K562 (cell line): Measurements from ENCODE around the gene SLC43A2. TPM values are rescaled to one million over a fixed set of nuclear protein-coding genes. Genes with fewer than 3 reads are reported as not detected.

Source experiments
- ARHGAP35 ChIP-seq: fragments of 450-650 bp; IDR thresholded peaks from 2 replicates; pipeline ENCODE4 v1.6.1; 2018; ENCODE audit not compliant: partially characterized antibody
- ATF3 ChIP-seq, 2 experiments: fragments of 450-650 bp in 1 of 2; sonication (generic) in 1 of 2; formaldehyde crosslinking in 1 of 2; IDR thresholded peaks in 1 of 2; conservative IDR thresholded peaks in 1 of 2; 2 replicates each; pipeline versions ENCODE4 v1.6.1 to v1.8.1; 2016 to 2023; ENCODE audit warnings: mild to moderate bottlenecking in 2 of 2, moderate library complexity in 2 of 2, inconsistent platforms in 1 of 2, missing genetic modification reagents in 1 of 2
- BCOR ChIP-seq: fragments of 450-650 bp; IDR thresholded peaks from 2 replicates; pipeline ENCODE4 v1.6.1; 2016
- BRF1 ChIP-seq: IDR thresholded peaks from 3 replicates; pipeline ENCODE4 v1.6.1; 2011; ENCODE audit warnings: borderline replicate concordance, mild to moderate bottlenecking; ENCODE audit not compliant: insufficient read length; ENCODE audit errors: extremely low read depth
- CBFA2T3 ChIP-seq: fragments of 450-650 bp; IDR thresholded peaks from 2 replicates; pipeline ENCODE4 v1.6.1; 2017
- CBX5 ChIP-seq: IDR thresholded peaks from 2 replicates; pipeline ENCODE4 v1.6.1; 2014; ENCODE audit warnings: low read depth, borderline replicate concordance
- HDAC6 ChIP-seq: IDR thresholded peaks from 2 replicates; pipeline ENCODE4 v1.6.1; 2012; ENCODE audit warnings: low read depth, mild to moderate bottlenecking, control low read depth, inconsistent platforms, low read length, moderate library complexity
- HIVEP1 ChIP-seq: fragments of 250-450 bp; sonication (Bioruptor Pico); IDR thresholded peaks from 2 replicates; pipeline ENCODE4 v1.4.0; 2020; ENCODE audit warnings: mild to moderate bottlenecking
- HOXB6 ChIP-seq: fragments of 250-450 bp; sonication (Bioruptor Pico); IDR thresholded peaks from 2 replicates; pipeline ENCODE4 v1.5.1; 2022; ENCODE audit warnings: mild to moderate bottlenecking, borderline replicate concordance
- IRF2 ChIP-seq: sonication (generic); formaldehyde crosslinking; IDR thresholded peaks from 2 replicates; pipeline ENCODE4 v1.8.1; 2022; ENCODE audit warnings: mild to moderate bottlenecking, missing genetic modification reagents
- KDM1A ChIP-seq, 2 experiments: fragments of 450-650 bp; IDR thresholded peaks; 2 replicates each; pipeline ENCODE4 v1.6.1; 2016; ENCODE audit warnings: mild to moderate bottlenecking in 2 of 2
- MAX ChIP-seq: sonication (generic); formaldehyde crosslinking; IDR thresholded peaks from 2 replicates; pipeline ENCODE4 v1.9.0; 2022; ENCODE audit warnings: mild to moderate bottlenecking, missing genetic modification reagents
- NR3C1 ChIP-seq: sonication (generic); formaldehyde crosslinking; IDR thresholded peaks from 2 replicates; pipeline ENCODE4 v1.8.1; 2022; ENCODE audit warnings: missing genetic modification reagents
- SLC30A9 ChIP-seq: fragments of 250-450 bp; sonication (Bioruptor Pico); IDR thresholded peaks from 2 replicates; pipeline ENCODE4 v1.8.0; 2022; ENCODE audit warnings: mild to moderate bottlenecking, moderate library complexity
- SMC3 ChIP-seq: conservative IDR thresholded peaks from 2 replicates; pipeline ENCODE4 v1.6.1; 2011; ENCODE audit warnings: low read depth, low read length, improper control_type of control experiment; ENCODE audit not compliant: insufficient read depth
- SREBF2 ChIP-seq: sonication (generic); formaldehyde crosslinking; IDR thresholded peaks from 2 replicates; pipeline ENCODE4 v1.4.0; 2020; ENCODE audit warnings: mild to moderate bottlenecking, missing genetic modification reagents
- ZBTB1 ChIP-seq: sonication (generic); formaldehyde crosslinking; IDR thresholded peaks from 2 replicates; pipeline ENCODE4 v1.8.1; 2023; ENCODE audit warnings: missing genetic modification reagents, low read depth, mild to moderate bottlenecking, borderline replicate concordance
- ZNF354B ChIP-seq: fragments of 250-450 bp; sonication (Bioruptor Pico); IDR thresholded peaks from 2 replicates; pipeline ENCODE4 v1.4.0; 2020
- ZNF407 ChIP-seq: fragments of 450-650 bp; IDR thresholded peaks from 2 replicates; pipeline ENCODE4 v1.6.1; 2016; ENCODE audit warnings: low read depth
- ZNF785 ChIP-seq: fragments of 250-450 bp; sonication (Bioruptor Pico); IDR thresholded peaks from 2 replicates; pipeline ENCODE4 v1.4.0; 2020; ENCODE audit warnings: mild to moderate bottlenecking
- polyA plus RNA-seq, 8 experiments: library from polyadenylated mRNA; depleted of rRNA in 4 of 8; stranded (reverse) in 5 of 8; unstranded in 3 of 8; fragments of >200 nt; fragmentation: Nextera tagmentation in 2 of 8; fragmentation: Illumina TruSeq in 1 of 8; extraction: Ambion mirVana in 2 of 8; extraction: Trizol in 1 of 8; gene quantifications; 2 replicates each; pipeline versions ENCODE4 v1.2.1 to v1.2.3, GENCODE V29; 2011 to 2014; ENCODE audit warnings: inconsistent platforms in 1 of 8, missing spikeins in 1 of 8
- total RNA-seq, 7 experiments: library from RNA; depleted of rRNA in 6 of 7; stranded (reverse); fragments of >200 nt in 6 of 7; fragmentation: Illumina TruSeq in 2 of 7; extraction: Trizol in 2 of 7; gene quantifications; 2 replicates each; pipeline versions ENCODE4 v1.2.1 to v1.2.3, GENCODE V29; 2011 to 2021; ENCODE audit warnings: low replicate concordance in 1 of 7

SLC43A2 gene
- total and polyA plus RNA-seq, 9 of the 15 experiments (the other 6 are each of a cell fraction or from before 2014, with no cell fraction given): 0.03 to 10.2 (median 3.6) TPM

GRCh38 chr17:1627982-1628855 lies at the start of gene SLC43A2 (continued):
- TF ChIP-seq IRF2 (CRISPR knock-in tag): no peak
- no peak for TF ChIP-seq SMC3
- TF ChIP-seq HOXB6 (CRISPR knock-in tag): no peak
- no peak for TF ChIP-seq BRF1
- peak; percentile 74; the same call in 1 of the 2 replicates for TF ChIP-seq MAX (CRISPR knock-in tag)
- TF ChIP-seq ARHGAP35: no peak
- no peak for TF ChIP-seq ZNF785 (CRISPR knock-in tag)
- no peak for TF ChIP-seq CBX5
- no peak for TF ChIP-seq SREBF2
- TF ChIP-seq HDAC6: no peak
- no peak for TF ChIP-seq HIVEP1 (CRISPR knock-in tag)
- no peak for TF ChIP-seq NR3C1 (CRISPR knock-in tag)
- TF ChIP-seq ZNF354B (CRISPR knock-in tag): no peak
- no peak for TF ChIP-seq SLC30A9 (CRISPR knock-in tag)
- TF ChIP-seq ZNF407: no peak
- peak; percentile 51; the same call in 1 of the 2 replicates for TF ChIP-seq BCOR
- no peak for TF ChIP-seq ZBTB1 (CRISPR knock-in tag)
- TF ChIP-seq KDM1A (IDR thresholded peaks at IDR 0.05): peak in 1 of 2 experiments; percentile 53; a peak in 1 of 4 replicates
- TF ChIP-seq CBFA2T3: no peak
- TF ChIP-seq ATF3 (IDR thresholded peaks at IDR 0.05): no peak
- TF ChIP-seq ATF3 (CRISPR knock-in tag; conservative IDR thresholded peaks at IDR 0.05): no peak
